GM23338 (cell line): ENCODE data around the gene TARBP1. TPM values are rescaled to one million over a fixed set of nuclear protein-coding genes. Genes with fewer than 3 reads are reported as not detected.

Source experiments
- ATAC-seq: fragments of 200-7000 bp; cut with Tn5 transposase; 3 replicates; pipeline ENCODE4 v1.9.1; 2020
- DNase-seq: peaks from one replicate; pipeline ENCODE4 v3.0.0-alpha.2; 2015; ENCODE audit warnings: low spot score
- H2AFZ ChIP-seq: fragments of 200-600 bp; sonication (generic); 2 replicates; pipeline ENCODE4 v1.8.0; 2016; ENCODE audit warnings: antibody characterized with exemption, mild to moderate bottlenecking, moderate library complexity
- H3F3A ChIP-seq: fragments of 200-600 bp; sonication (generic); replicated peaks from 2 replicates; pipeline ENCODE4 v1.8.0; 2017; ENCODE audit warnings: antibody characterized with exemption, mixed run types, low read depth
- H3K27ac ChIP-seq: fragments of 200-600 bp; sonication (generic); 2 replicates; pipeline ENCODE4 v1.6.1; 2016; ENCODE audit warnings: low read depth
- H3K27me3 ChIP-seq: fragments of 200-600 bp; sonication (generic); 2 replicates; pipeline ENCODE4 v1.8.0; 2016; ENCODE audit warnings: mild to moderate bottlenecking, mixed run types, moderate library complexity; ENCODE audit not compliant: insufficient read depth
- H3K36me3 ChIP-seq: fragments of 200-600 bp; sonication (generic); 2 replicates; pipeline ENCODE4 v1.8.0; 2016; ENCODE audit warnings: mild to moderate bottlenecking; ENCODE audit not compliant: insufficient read depth
- H3K4me1 ChIP-seq: fragments of 200-600 bp; sonication (generic); 2 replicates; pipeline ENCODE4 v1.8.0; 2016; ENCODE audit warnings: mild to moderate bottlenecking, moderate library complexity; ENCODE audit not compliant: insufficient read depth
- H3K4me2 ChIP-seq: fragments of 200-600 bp; sonication (generic); 2 replicates; pipeline ENCODE4 v1.7.1; 2017; ENCODE audit warnings: mixed run types
- H3K4me3 ChIP-seq: fragments of 200-600 bp; sonication (generic); 2 replicates; pipeline ENCODE4 v1.6.1; 2016; ENCODE audit warnings: mixed run types
- H3K79me2 ChIP-seq: fragments of 200-600 bp; sonication (generic); replicated peaks from 2 replicates; pipeline ENCODE4 v1.8.0; 2017; ENCODE audit warnings: mild to moderate bottlenecking; ENCODE audit not compliant: insufficient read depth
- H3K9me2 ChIP-seq: fragments of 200-600 bp; sonication (generic); 2 replicates; pipeline ENCODE4 v1.8.0; 2017; ENCODE audit not compliant: insufficient read depth
- H4K20me1 ChIP-seq: fragments of 200-600 bp; sonication (generic); replicated peaks from 2 replicates; pipeline ENCODE4 v1.8.0; 2017; ENCODE audit warnings: mild to moderate bottlenecking; ENCODE audit not compliant: insufficient read depth
- H3K27ac Mint-ChIP-seq: 2 replicates; pipeline ENCODE4 v1.8.0; 2020; ENCODE audit warnings: inconsistent platforms, mild to moderate bottlenecking, moderate library complexity, mixed read lengths
- H3K27me3 Mint-ChIP-seq: 3 replicates; pipeline ENCODE4 v1.8.0; 2022; ENCODE audit warnings: low read depth, mild to moderate bottlenecking, moderate library complexity, mixed read lengths, inconsistent platforms; ENCODE audit not compliant: insufficient read depth, poor library complexity
- H3K36me3 Mint-ChIP-seq: 3 replicates; pipeline ENCODE4 v1.8.0; 2021; ENCODE audit warnings: low read depth, mild to moderate bottlenecking, inconsistent platforms, moderate library complexity, mixed read lengths
- H3K4me1 Mint-ChIP-seq: 3 replicates; pipeline ENCODE4 v1.8.0; 2020; ENCODE audit warnings: mild to moderate bottlenecking, inconsistent platforms, mixed read lengths
- H3K4me3 Mint-ChIP-seq: 3 replicates; pipeline ENCODE4 v1.8.0; 2021; ENCODE audit warnings: moderate library complexity, mild to moderate bottlenecking, inconsistent platforms, mixed read lengths
- H3K9me3 Mint-ChIP-seq: 3 replicates; pipeline ENCODE4 v1.8.0; 2020; ENCODE audit warnings: moderate library complexity, mild to moderate bottlenecking, inconsistent platforms, mixed read lengths
- CREB1 ChIP-seq: fragments of 250-450 bp; sonication (Bioruptor Pico); IDR thresholded peaks from 2 replicates; pipeline ENCODE4 v1.5.0; 2020; ENCODE audit warnings: low read depth, mild to moderate bottlenecking, moderate library complexity
- CTCF ChIP-seq, 2 experiments: fragments of 200-600 bp in 1 of 2; sonication (generic) in 1 of 2; conservative IDR thresholded peaks; 2 replicates each; pipeline versions ENCODE4 v1.5.1 to v1.6.1; 2016 to 2017; ENCODE audit warnings: antibody characterized with exemption in 2 of 2, low read depth in 2 of 2, mild to moderate bottlenecking in 2 of 2, moderate library complexity in 1 of 2
- ETS1 ChIP-seq: IDR thresholded peaks from 2 replicates; pipeline ENCODE4 v1.6.1; 2016; ENCODE audit warnings: antibody characterized with exemption
- EZH2 ChIP-seq: fragments of 200-600 bp; sonication (generic); IDR thresholded peaks from one replicate; pipeline ENCODE4 v1.8.0; 2017; ENCODE audit warnings: antibody characterized with exemption, mild to moderate bottlenecking, low read depth; ENCODE audit not compliant: unreplicated experiment
- EZH2phosphoT487 ChIP-seq: fragments of 200-600 bp; sonication (generic); IDR thresholded peaks from one replicate; pipeline ENCODE4 v1.8.1; 2018; ENCODE audit warnings: antibody characterized with exemption; ENCODE audit not compliant: unreplicated experiment
- JUNB ChIP-seq: IDR thresholded peaks from one replicate; pipeline ENCODE4 v1.6.1; 2016; ENCODE audit warnings: antibody characterized with exemption; ENCODE audit not compliant: unreplicated experiment
- NANOG ChIP-seq: IDR thresholded peaks from 2 replicates; pipeline ENCODE4 v1.6.1; 2016; ENCODE audit warnings: antibody characterized with exemption, borderline replicate concordance
- POLR2AphosphoS5 ChIP-seq: IDR thresholded peaks from 2 replicates; pipeline ENCODE4 v1.6.1; 2016; ENCODE audit warnings: antibody characterized with exemption, low read depth
- REST ChIP-seq: IDR thresholded peaks from one replicate; pipeline ENCODE4 v1.6.1; 2018; ENCODE audit warnings: antibody characterized with exemption; ENCODE audit not compliant: unreplicated experiment
- ZNF114 ChIP-seq: fragments of 250-450 bp; sonication (Bioruptor Pico); IDR thresholded peaks from 2 replicates; pipeline ENCODE4 v1.5.0; 2020; ENCODE audit warnings: mild to moderate bottlenecking, moderate library complexity
- ZNF462 ChIP-seq: fragments of 250-450 bp; sonication (Bioruptor Pico); IDR thresholded peaks from 2 replicates; pipeline ENCODE4 v1.5.0; 2020; ENCODE audit warnings: mild to moderate bottlenecking, moderate library complexity
- polyA plus RNA-seq: library from polyadenylated mRNA; unstranded; fragments of >200 nt; fragmentation: Nextera tagmentation; extraction: Ambion mirVana; gene quantifications from 2 replicates; pipeline ENCODE4 v1.2.1, GENCODE V29; 2016
- total RNA-seq: library from RNA; depleted of rRNA; stranded (reverse); fragments of >200 nt; shearing (Covaris generic); gene quantifications from 2 replicates; pipeline ENCODE4 v1.2.3, GENCODE V29; 2014

Gene TARBP1
- total and polyA plus RNA-seq, 2 experiments from 2014 or later = 14.9 to 18.8 TPM

GRCh38 chr1:234519506-234519905 lies 40.5 kb upstream of the TARBP1 start:
- H3K27me3 Mint-ChIP-seq = peaks cover 2% of the 10 kb centered on the region
- no peaks in the 10 kb centered on the region for H3K36me3 Mint-ChIP-seq

More at GRCh38 chr1:234519506-234519905, 40.5 kb upstream of the TARBP1 start:
- Histone ChIP-seq H3K79me2 (no peaks in the 10 kb centered on the region), H3K36me3 (no peaks in the 10 kb centered on the region), H4K20me1 (no peaks in the 10 kb centered on the region), H3K27ac (no peak overlapping the region), H3K27me3 (no peaks in the 10 kb centered on the region), H3K4me3 (no peak overlapping the region), H3K9me2 (no peaks in the 10 kb centered on the region), H3F3A (no peaks in the 10 kb centered on the region), H3K4me2 (no peak overlapping the region), H3K4me1 (no peaks in the 10 kb centered on the region), H2AFZ (no peak overlapping the region)
- H3K4me1 Mint-ChIP-seq = peaks cover 12% of the 10 kb centered on the region
- no peak for DNase-seq
- no peak for ATAC-seq
- H3K9me3 Mint-ChIP-seq = no peaks in the 10 kb centered on the region; the same call in 2 of the 3 replicates
- no peak overlapping the region for H3K27ac Mint-ChIP-seq
- no peak for TF ChIP-seq ZNF114 (CRISPR knock-in tag)
- TF ChIP-seq POLR2AphosphoS5 = no peak
- no peak for TF ChIP-seq ETS1
- TF ChIP-seq CTCF (conservative IDR thresholded peaks at IDR 0.05; ENCODE audit: low read depth in 2 of 2) = no peak
- no peak for TF ChIP-seq ZNF462 (CRISPR knock-in tag)
- no peak for TF ChIP-seq REST
- no peak for TF ChIP-seq CREB1
- no peak for TF ChIP-seq EZH2phosphoT487
- no peak for TF ChIP-seq NANOG
- no peak for TF ChIP-seq EZH2
- no peak for TF ChIP-seq JUNB
- no peak overlapping the region for H3K4me3 Mint-ChIP-seq
